Breast epithelium (tissue), 3 donors: ENCODE results near the gene NLRX1.

Experiments
- POLR2A ChIP-seq: fragments of 450-650 bp; IDR thresholded peaks from one replicate; pipeline ENCODE4 v1.6.1; 2016; ENCODE audit warnings: antibody characterized with exemption, mild to moderate bottlenecking, moderate library complexity
- TF ChIP-seq, protein P1 (sequence below), 3 donors: fragments of 450-650 bp; IDR thresholded peaks; one replicate each; pipeline ENCODE4 v1.5.1; 2016 to 2017; ENCODE audit warnings: antibody characterized with exemption in 3 of 3, mild to moderate bottlenecking in 3 of 3, moderate library complexity in 3 of 3

GRCh38 chr11:119125821-119126220 is 42.7 kb upstream of the NLRX1 start:
- TF ChIP-seq, protein P1, sequence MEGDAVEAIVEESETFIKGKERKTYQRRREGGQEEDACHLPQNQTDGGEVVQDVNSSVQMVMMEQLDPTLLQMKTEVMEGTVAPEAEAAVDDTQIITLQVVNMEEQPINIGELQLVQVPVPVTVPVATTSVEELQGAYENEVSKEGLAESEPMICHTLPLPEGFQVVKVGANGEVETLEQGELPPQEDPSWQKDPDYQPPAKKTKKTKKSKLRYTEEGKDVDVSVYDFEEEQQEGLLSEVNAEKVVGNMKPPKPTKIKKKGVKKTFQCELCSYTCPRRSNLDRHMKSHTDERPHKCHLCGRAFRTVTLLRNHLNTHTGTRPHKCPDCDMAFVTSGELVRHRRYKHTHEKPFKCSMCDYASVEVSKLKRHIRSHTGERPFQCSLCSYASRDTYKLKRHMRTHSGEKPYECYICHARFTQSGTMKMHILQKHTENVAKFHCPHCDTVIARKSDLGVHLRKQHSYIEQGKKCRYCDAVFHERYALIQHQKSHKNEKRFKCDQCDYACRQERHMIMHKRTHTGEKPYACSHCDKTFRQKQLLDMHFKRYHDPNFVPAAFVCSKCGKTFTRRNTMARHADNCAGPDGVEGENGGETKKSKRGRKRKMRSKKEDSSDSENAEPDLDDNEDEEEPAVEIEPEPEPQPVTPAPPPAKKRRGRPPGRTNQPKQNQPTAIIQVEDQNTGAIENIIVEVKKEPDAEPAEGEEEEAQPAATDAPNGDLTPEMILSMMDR (IDR thresholded peaks at IDR 0.05): no peak
- no peak for TF ChIP-seq POLR2A
